Stimulated activated CD8-positive, alpha-beta memory T cell treated with anti-CD3 and anti-CD28 coated beads, Interleukin-7, amount 100 ng/mL, for 1 hour (primary cell): ENCODE measurements around the gene SDR39U1.

ENCODE experiments used
- DNase-seq, 2 donors: peaks; one replicate each; pipeline ENCODE4 v3.0.0-alpha.2; 2020; ENCODE audit warnings: low read depth in 2 of 2

Gene SDR39U1

GRCh38 chr14:24429395-24430142, 13.0 kb downstream of the SDR39U1 start, which contains the start of the genes CBLN3 and KHNYN:
CBLN3 (minus strand) TSS chr14:24429668; CDS start chr14:24429054, 614 bp downstream.
KHNYN (plus strand) TSS chr14:24429954; CDS start chr14:24430731, 777 bp downstream.
- peak; percentile 60 to 65 for DNase-seq

GRCh38 chr14:24428628-24429394, 13.8 kb downstream of the SDR39U1 start:
- DNase-seq = no peak

- DNase-seq = no peak
Observed at GRCh38 chr14:24427537-24428508, 14.8 kb downstream of the SDR39U1 start.

- no peak for DNase-seq
Observed at GRCh38 chr14:24426912-24427536, 15.6 kb downstream of the SDR39U1 start.

- no peak for DNase-seq
Observed at GRCh38 chr14:24426150-24426911, 16.2 kb downstream of the SDR39U1 start.

- DNase-seq = no peak
Observed at GRCh38 chr14:24425704-24426103, 16.9 kb downstream of the SDR39U1 start.

GRCh38 chr14:24422694-24423601, 19.6 kb downstream of the SDR39U1 start:
- DNase-seq = no peak

- DNase-seq = no peak
Observed at GRCh38 chr14:24422261-24422660, 20.3 kb downstream of the SDR39U1 start.

- no peak for DNase-seq
Observed at GRCh38 chr14:24418492-24418873, 24.1 kb downstream of the SDR39U1 start.

- DNase-seq = no peak
Observed at GRCh38 chr14:24417832-24418491, 24.6 kb downstream of the SDR39U1 start.

- DNase-seq = no peak
Observed at GRCh38 chr14:24416932-24417619, 25.5 kb downstream of the SDR39U1 start.

GRCh38 chr14:24416254-24416931, 26.2 kb downstream of the SDR39U1 start:
- no peak for DNase-seq

GRCh38 chr14:24415421-24416253, 26.9 kb downstream of the SDR39U1 start:
- no peak for DNase-seq

GRCh38 chr14:24414732-24415420, 27.7 kb downstream of the SDR39U1 start:
- DNase-seq = no peak

- no peak for DNase-seq
Observed at GRCh38 chr14:24414077-24414476, 28.5 kb downstream of the SDR39U1 start.
